Nephron progenitor cell (in vitro differentiated cells): ENCODE measurements around the gene DHRS13.

Experiments used
- DNase-seq: peaks from one replicate; pipeline ENCODE4 v3.0.0; 2021
- H3K27ac Mint-ChIP-seq: 2 replicates; pipeline ENCODE4 v1.8.0; 2021; ENCODE audit warnings: mild to moderate bottlenecking, moderate library complexity, mixed read lengths
- H3K27me3 Mint-ChIP-seq: 2 replicates; pipeline ENCODE4 v1.8.0; 2021; ENCODE audit warnings: mild to moderate bottlenecking, low read depth, mixed read lengths; ENCODE audit not compliant: poor library complexity
- H3K36me3 Mint-ChIP-seq: 2 replicates; pipeline ENCODE4 v1.8.0; 2021; ENCODE audit warnings: low read depth, mixed read lengths
- H3K4me1 Mint-ChIP-seq: 2 replicates; pipeline ENCODE4 v1.8.0; 2021; ENCODE audit warnings: mixed read lengths
- H3K4me3 Mint-ChIP-seq: 2 replicates; pipeline ENCODE4 v1.8.0; 2021; ENCODE audit warnings: mild to moderate bottlenecking, moderate library complexity, mixed read lengths
- H3K9me3 Mint-ChIP-seq: 2 replicates; pipeline ENCODE4 v1.8.0; 2021; ENCODE audit warnings: mild to moderate bottlenecking, moderate library complexity, mixed read lengths
- CTCF ChIP-seq: fragments of 200-600 bp; sonication (generic); IDR thresholded peaks from 2 replicates; pipeline ENCODE4 v1.5.0; 2021; ENCODE audit warnings: antibody characterized with exemption

The DHRS13 gene

GRCh38 chr17:28892024-28892423 is 10.9 kb downstream of the DHRS13 start:
- H3K4me3 Mint-ChIP-seq, result no peak overlapping the region
- no peak for DNase-seq
- H3K9me3 Mint-ChIP-seq, result peaks cover 3% of the 10 kb centered on the region
- no peak for TF ChIP-seq CTCF
- H3K36me3 Mint-ChIP-seq, result peaks cover 42% of the 10 kb centered on the region
- peak overlapping the region; percentile 93 for H3K27ac Mint-ChIP-seq
- peaks cover 64% of the 10 kb centered on the region for H3K4me1 Mint-ChIP-seq
- peaks cover 3% of the 10 kb centered on the region for H3K27me3 Mint-ChIP-seq

- H3K4me3 Mint-ChIP-seq, result peak overlapping the region; percentile 12
- peaks cover 57% of the 10 kb centered on the region for H3K4me1 Mint-ChIP-seq
- TF ChIP-seq CTCF, result no peak
- DNase-seq, result peak; percentile 22
- H3K27me3 Mint-ChIP-seq, result peaks cover 3% of the 10 kb centered on the region
- H3K36me3 Mint-ChIP-seq, result peaks cover 42% of the 10 kb centered on the region
- H3K9me3 Mint-ChIP-seq, result peaks cover 3% of the 10 kb centered on the region
- peak overlapping the region; percentile 93 for H3K27ac Mint-ChIP-seq
Measured at GRCh38 chr17:28891201-28891600, 11.7 kb downstream of the DHRS13 start.

- no peak for TF ChIP-seq CTCF
- no peak for DNase-seq
- Mint-ChIP-seq H3K36me3 (peaks cover 35% of the 10 kb centered on the region), H3K27ac (no peak overlapping the region), H3K9me3 (no peaks in the 10 kb centered on the region), H3K4me3 (no peak overlapping the region), H3K4me1 (peaks cover 48% of the 10 kb centered on the region), H3K27me3 (peaks cover 3% of the 10 kb centered on the region)
Measured at GRCh38 chr17:28889996-28890395, 12.9 kb downstream of the DHRS13 start.

- TF ChIP-seq CTCF, result no peak
- Mint-ChIP-seq H3K4me3 (no peak overlapping the region), H3K4me1 (peaks cover 45% of the 10 kb centered on the region), H3K27ac (peak overlapping the region; percentile 68), H3K27me3 (peaks cover 3% of the 10 kb centered on the region), H3K36me3 (peaks cover 34% of the 10 kb centered on the region), H3K9me3 (no peaks in the 10 kb centered on the region)
- DNase-seq, result no peak
Measured at GRCh38 chr17:28888832-28889231, 14.0 kb downstream of the DHRS13 start.

- H3K4me1 Mint-ChIP-seq, result peaks cover 37% of the 10 kb centered on the region
Measured at GRCh38 chr17:28887871-28888471, 14.9 kb downstream of the DHRS13 start.

More at GRCh38 chr17:28887871-28888471, 14.9 kb downstream of the DHRS13 start:
- Mint-ChIP-seq H3K27me3 (no peaks in the 10 kb centered on the region), H3K36me3 (peaks cover 25% of the 10 kb centered on the region), H3K9me3 (no peaks in the 10 kb centered on the region), H3K4me3 (no peak overlapping the region), H3K27ac (no peak overlapping the region)
- no peak for DNase-seq
- no peak for TF ChIP-seq CTCF
